ENCODE results near the gene AATF. TPM values are rescaled to one million over a fixed set of nuclear protein-coding genes. Genes with fewer than 3 reads are reported as not detected.

Gene AATF
- total RNA-seq, 2 experiments from 2014 or later = 40.3 to 40.8 TPM

DNA sequence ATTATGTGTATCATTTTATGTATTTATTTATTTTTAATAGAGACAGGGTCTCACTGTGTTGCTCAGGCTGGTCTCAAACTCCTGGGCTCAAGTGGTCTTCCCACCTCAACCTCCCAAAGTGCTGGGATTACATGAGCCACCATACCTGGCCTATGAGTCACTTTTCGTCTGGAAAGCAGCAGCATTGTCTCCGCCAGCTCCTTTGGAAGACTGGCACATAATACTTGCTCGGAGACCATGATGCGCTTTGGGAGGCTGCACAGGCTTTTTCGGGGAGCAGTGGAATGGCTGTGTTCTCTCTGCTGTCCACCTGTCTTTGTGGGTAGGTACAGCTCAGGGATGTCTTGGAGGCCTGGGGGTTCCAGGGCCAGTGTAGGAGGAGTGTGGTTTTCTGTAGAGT is 102.2 kb downstream of the AATF start:
- Mint-ChIP-seq H3K36me3 (ENCODE audit: low read depth) (peaks cover 54% of the 10 kb centered on the region), H3K9me3 (no peaks in the 10 kb centered on the region), H3K4me1 (ENCODE audit: low read depth) (peaks cover 8% of the 10 kb centered on the region), H3K4me3 (no peak overlapping the region), H3K27ac (no peak overlapping the region), H3K27me3 (no peaks in the 10 kb centered on the region)
- Histone ChIP-seq H3K36me3 (ENCODE audit: insufficient read depth, low read length) (peaks cover 47% of the 10 kb centered on the region), H3K4me1 (ENCODE audit: insufficient read depth, low read length) (peaks cover 5% of the 10 kb centered on the region), H3K27me3 (ENCODE audit: control insufficient read depth in 1 of 2, insufficient read depth in 2 of 2, low read length in 2 of 2) (no peaks in the 10 kb centered on the region), H3K4me3 (ENCODE audit: low read length) (no peak overlapping the region), H3K27ac (ENCODE audit: low read depth in 1 of 2, low read length in 2 of 2) (no peak overlapping the region), H3K9me3 (ENCODE audit: control insufficient read depth in 1 of 2, insufficient read depth in 1 of 2, low read length in 2 of 2) (no peaks in the 10 kb centered on the region)
- ATAC-seq (ENCODE audit: poor library complexity) = no peak
- no peak for TF ChIP-seq CTCF (IDR thresholded peaks at IDR 0.05)
- ChIA-PET POLR2A (interaction anchor here (0.7 kb wide), 1 partner anchor 122 kb away, joined by 3 read pairs; no protein-coding TSS in a partner anchor), CTCF (no interaction called here)
- no peak for DNase-seq
- intact Hi-C loops (cut with DNase I, micrococcal nuclease) = no loop called here

DNA sequence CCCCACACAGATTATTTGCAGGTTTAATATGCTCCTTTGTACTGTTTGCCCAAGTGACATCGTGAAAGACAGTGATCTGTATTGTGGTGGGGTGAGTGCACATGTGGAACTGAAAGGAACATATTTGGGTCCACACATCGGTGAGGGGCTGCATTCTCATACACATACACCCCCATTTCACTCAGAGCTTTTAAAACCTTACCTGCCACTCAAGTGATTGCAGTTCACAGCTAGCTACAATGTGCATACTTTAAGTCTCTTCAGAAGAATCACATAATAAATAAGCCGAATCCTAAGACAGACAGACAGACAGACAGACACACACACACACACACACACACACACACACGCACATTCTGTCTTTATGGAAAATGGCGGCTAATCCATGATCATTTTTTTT is 102.6 kb downstream of the AATF start:
- no peak for TF ChIP-seq CTCF (IDR thresholded peaks at IDR 0.05)
- Mint-ChIP-seq H3K36me3 (ENCODE audit: low read depth) (peaks cover 55% of the 10 kb centered on the region), H3K9me3 (no peaks in the 10 kb centered on the region), H3K4me1 (ENCODE audit: low read depth) (peaks cover 8% of the 10 kb centered on the region), H3K27me3 (no peaks in the 10 kb centered on the region), H3K27ac (no peak overlapping the region), H3K4me3 (no peak overlapping the region)
- DNase-seq = no peak
- no peak overlapping the region for H3K27ac ChIP-seq (ENCODE audit: low read depth in 1 of 2, low read length in 2 of 2)
- H3K27me3 ChIP-seq (ENCODE audit: control insufficient read depth in 1 of 2, insufficient read depth in 2 of 2, low read length in 2 of 2) = no peaks in the 10 kb centered on the region
- H3K4me3 ChIP-seq (ENCODE audit: low read length) = no peak overlapping the region
- intact Hi-C loops (cut with DNase I, micrococcal nuclease) = no loop called here
- ChIA-PET CTCF (no interaction called here), POLR2A (interaction anchor here (0.7 kb wide), 1 partner anchor 122 kb away, joined by 3 read pairs; no protein-coding TSS in a partner anchor)
- no peaks in the 10 kb centered on the region for H3K9me3 ChIP-seq (ENCODE audit: control insufficient read depth in 1 of 2, insufficient read depth in 1 of 2, low read length in 2 of 2)
- H3K36me3 ChIP-seq (ENCODE audit: insufficient read depth, low read length) = peaks cover 51% of the 10 kb centered on the region
- ATAC-seq (ENCODE audit: poor library complexity) = no peak
- peaks cover 5% of the 10 kb centered on the region for H3K4me1 ChIP-seq (ENCODE audit: insufficient read depth, low read length)

- ChIA-PET POLR2A (interaction anchor here (0.7 kb wide), 1 partner anchor 123 kb away, joined by 3 read pairs; no protein-coding TSS in a partner anchor), CTCF (no interaction called here)
- H3K36me3 Mint-ChIP-seq (ENCODE audit: low read depth) = peaks cover 60% of the 10 kb centered on the region
- DNase-seq (no peak), ATAC-seq (ENCODE audit: poor library complexity) (no peak)
- H3K4me3 Mint-ChIP-seq = no peak overlapping the region
- Histone ChIP-seq H3K4me1 (ENCODE audit: insufficient read depth, low read length) (peaks cover 5% of the 10 kb centered on the region), H3K4me3 (ENCODE audit: low read length) (no peak overlapping the region), H3K27ac (ENCODE audit: low read depth in 1 of 2, low read length in 2 of 2) (no peak overlapping the region), H3K9me3 (ENCODE audit: control insufficient read depth in 1 of 2, insufficient read depth in 1 of 2, low read length in 2 of 2) (no peaks in the 10 kb centered on the region), H3K27me3 (ENCODE audit: control insufficient read depth in 1 of 2, insufficient read depth in 2 of 2, low read length in 2 of 2) (no peaks in the 10 kb centered on the region), H3K36me3 (ENCODE audit: insufficient read depth, low read length) (peaks cover 54% of the 10 kb centered on the region)
- no peaks in the 10 kb centered on the region for H3K9me3 Mint-ChIP-seq
- H3K27me3 Mint-ChIP-seq = no peaks in the 10 kb centered on the region
- H3K4me1 Mint-ChIP-seq (ENCODE audit: low read depth) = peaks cover 8% of the 10 kb centered on the region
- intact Hi-C loops (cut with DNase I, micrococcal nuclease) = no loop called here
- no peak for TF ChIP-seq CTCF (IDR thresholded peaks at IDR 0.05)
- H3K27ac Mint-ChIP-seq = no peak overlapping the region
Observed at GRCh38 chr17:37051833-37052232, 103.1 kb downstream of the AATF start.
